ENCODE measurements around the gene FBXO11.

Gene FBXO11

DNA sequence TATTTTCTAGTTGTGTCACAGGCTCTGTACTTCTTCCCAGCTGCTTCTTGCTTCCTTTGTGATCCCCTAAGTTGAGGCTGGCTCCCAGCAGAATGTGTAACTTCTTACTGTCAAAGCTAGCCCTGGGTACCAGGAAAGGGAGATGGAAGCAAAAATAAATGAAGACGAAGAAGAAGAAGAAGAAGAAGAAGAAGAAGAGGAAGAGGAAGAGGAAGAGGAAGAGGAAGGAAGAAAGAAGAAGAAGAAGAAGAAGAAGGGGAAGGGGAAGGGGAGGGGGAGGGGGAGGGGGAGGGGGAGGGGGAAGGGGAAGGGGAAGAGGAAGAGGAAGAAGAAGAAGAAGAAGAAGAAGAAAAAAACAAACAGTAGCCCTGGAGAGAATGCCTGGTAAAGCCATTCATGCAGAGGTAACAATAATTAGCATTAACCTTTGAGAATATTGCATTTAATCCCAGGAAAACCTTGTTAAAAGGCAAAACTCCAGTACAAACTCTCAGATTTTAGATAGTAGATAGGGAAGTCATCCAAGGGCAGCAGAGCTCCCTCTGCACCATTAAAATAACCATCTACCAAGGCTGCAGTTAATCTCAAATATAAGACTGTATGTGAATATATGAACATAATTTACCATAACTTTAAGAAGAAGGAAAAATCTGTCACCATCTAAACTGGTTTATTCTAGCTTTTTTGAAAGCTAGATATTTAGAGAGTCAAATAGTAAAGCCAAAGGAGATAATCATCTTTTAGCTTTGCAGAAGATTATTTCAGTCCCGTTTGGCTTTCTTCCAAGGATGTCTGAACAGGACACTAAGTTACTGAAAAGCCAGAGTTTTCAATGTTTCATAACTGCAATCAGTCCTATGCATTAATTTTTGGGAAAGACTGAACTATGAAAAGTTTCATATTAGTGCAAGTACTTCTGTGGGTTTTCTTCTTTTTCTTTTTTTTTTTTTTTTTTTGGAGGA, 44.3 kb upstream of the FBXO11 start:
- TF ChIP-seq ZFP30 (CRISPR knock-in tag; IDR thresholded peaks at IDR 0.05) = no peak
- no peak for TF ChIP-seq ZNF565 (CRISPR knock-in tag; conservative IDR thresholded peaks at IDR 0.05; ENCODE audit: low read depth)
- TF ChIP-seq TCF4 (CRISPR knock-in tag; IDR thresholded peaks at IDR 0.05; ENCODE audit: borderline replicate concordance) = 0 out of 2 replicates have a peak, but pooled peaks have one; percentile 17
- TF ChIP-seq, protein P1, sequence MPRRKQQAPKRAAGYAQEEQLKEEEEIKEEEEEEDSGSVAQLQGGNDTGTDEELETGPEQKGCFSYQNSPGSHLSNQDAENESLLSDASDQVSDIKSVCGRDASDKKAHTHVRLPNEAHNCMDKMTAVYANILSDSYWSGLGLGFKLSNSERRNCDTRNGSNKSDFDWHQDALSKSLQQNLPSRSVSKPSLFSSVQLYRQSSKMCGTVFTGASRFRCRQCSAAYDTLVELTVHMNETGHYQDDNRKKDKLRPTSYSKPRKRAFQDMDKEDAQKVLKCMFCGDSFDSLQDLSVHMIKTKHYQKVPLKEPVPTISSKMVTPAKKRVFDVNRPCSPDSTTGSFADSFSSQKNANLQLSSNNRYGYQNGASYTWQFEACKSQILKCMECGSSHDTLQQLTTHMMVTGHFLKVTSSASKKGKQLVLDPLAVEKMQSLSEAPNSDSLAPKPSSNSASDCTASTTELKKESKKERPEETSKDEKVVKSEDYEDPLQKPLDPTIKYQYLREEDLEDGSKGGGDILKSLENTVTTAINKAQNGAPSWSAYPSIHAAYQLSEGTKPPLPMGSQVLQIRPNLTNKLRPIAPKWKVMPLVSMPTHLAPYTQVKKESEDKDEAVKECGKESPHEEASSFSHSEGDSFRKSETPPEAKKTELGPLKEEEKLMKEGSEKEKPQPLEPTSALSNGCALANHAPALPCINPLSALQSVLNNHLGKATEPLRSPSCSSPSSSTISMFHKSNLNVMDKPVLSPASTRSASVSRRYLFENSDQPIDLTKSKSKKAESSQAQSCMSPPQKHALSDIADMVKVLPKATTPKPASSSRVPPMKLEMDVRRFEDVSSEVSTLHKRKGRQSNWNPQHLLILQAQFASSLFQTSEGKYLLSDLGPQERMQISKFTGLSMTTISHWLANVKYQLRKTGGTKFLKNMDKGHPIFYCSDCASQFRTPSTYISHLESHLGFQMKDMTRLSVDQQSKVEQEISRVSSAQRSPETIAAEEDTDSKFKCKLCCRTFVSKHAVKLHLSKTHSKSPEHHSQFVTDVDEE (CRISPR knock-in tag; IDR thresholded peaks at IDR 0.05) = no peak; the same call in 1 of the 2 replicates
- TF ChIP-seq ISL1 (CRISPR knock-in tag; IDR thresholded peaks at IDR 0.05) = peak; percentile 42; the same call in 1 of the 2 replicates
- TF ChIP-seq ZNF70 (CRISPR knock-in tag; IDR thresholded peaks at IDR 0.05) = no peak
- TF ChIP-seq ZC3H10 (CRISPR knock-in tag; IDR thresholded peaks at IDR 0.05) = no peak
- TF ChIP-seq, protein P2, sequence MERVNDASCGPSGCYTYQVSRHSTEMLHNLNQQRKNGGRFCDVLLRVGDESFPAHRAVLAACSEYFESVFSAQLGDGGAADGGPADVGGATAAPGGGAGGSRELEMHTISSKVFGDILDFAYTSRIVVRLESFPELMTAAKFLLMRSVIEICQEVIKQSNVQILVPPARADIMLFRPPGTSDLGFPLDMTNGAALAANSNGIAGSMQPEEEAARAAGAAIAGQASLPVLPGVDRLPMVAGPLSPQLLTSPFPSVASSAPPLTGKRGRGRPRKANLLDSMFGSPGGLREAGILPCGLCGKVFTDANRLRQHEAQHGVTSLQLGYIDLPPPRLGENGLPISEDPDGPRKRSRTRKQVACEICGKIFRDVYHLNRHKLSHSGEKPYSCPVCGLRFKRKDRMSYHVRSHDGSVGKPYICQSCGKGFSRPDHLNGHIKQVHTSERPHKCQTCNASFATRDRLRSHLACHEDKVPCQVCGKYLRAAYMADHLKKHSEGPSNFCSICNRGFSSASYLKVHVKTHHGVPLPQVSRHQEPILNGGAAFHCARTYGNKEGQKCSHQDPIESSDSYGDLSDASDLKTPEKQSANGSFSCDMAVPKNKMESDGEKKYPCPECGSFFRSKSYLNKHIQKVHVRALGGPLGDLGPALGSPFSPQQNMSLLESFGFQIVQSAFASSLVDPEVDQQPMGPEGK (CRISPR knock-in tag; IDR thresholded peaks at IDR 0.05; ENCODE audit: borderline replicate concordance) = no peak
- TF ChIP-seq, protein P3, sequence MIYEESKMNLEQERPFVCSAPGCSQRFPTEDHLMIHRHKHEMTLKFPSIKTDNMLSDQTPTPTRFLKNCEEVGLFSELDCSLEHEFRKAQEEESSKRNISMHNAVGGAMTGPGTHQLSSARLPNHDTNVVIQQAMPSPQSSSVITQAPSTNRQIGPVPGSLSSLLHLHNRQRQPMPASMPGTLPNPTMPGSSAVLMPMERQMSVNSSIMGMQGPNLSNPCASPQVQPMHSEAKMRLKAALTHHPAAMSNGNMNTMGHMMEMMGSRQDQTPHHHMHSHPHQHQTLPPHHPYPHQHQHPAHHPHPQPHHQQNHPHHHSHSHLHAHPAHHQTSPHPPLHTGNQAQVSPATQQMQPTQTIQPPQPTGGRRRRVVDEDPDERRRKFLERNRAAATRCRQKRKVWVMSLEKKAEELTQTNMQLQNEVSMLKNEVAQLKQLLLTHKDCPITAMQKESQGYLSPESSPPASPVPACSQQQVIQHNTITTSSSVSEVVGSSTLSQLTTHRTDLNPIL (CRISPR knock-in tag; IDR thresholded peaks at IDR 0.05; ENCODE audit: low read depth) = no peak
- no peak; the same call in 2 of the 3 replicates for ATAC-seq

DNA sequence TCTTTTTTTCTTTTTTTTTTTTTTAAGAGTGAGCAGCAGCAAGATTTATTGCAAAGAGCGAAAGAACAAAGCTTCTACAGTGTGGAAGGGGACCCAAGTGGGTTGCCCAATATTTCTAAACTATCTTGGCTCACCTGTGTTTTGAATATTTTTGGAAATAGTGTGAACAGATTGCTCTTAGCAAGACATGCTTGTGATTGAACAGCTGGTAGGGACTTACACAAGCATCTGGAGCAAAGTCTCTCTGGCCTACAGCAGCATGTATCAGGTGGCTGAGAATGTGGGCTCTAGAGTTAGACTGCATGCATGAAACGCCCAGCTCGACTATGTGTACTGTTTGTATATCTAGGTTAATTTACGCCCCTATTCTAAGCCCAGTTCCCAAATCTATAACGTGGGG, 40.3 kb upstream of the FBXO11 start:
- no peak for ATAC-seq
- TF ChIP-seq, protein P4, sequence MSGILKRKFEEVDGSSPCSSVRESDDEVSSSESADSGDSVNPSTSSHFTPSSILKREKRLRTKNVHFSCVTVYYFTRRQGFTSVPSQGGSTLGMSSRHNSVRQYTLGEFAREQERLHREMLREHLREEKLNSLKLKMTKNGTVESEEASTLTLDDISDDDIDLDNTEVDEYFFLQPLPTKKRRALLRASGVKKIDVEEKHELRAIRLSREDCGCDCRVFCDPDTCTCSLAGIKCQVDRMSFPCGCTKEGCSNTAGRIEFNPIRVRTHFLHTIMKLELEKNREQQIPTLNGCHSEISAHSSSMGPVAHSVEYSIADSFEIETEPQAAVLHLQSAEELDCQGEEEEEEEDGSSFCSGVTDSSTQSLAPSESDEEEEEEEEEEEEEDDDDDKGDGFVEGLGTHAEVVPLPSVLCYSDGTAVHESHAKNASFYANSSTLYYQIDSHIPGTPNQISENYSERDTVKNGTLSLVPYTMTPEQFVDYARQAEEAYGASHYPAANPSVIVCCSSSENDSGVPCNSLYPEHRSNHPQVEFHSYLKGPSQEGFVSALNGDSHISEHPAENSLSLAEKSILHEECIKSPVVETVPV (CRISPR knock-in tag; IDR thresholded peaks at IDR 0.05) = no peak
- no peak for TF ChIP-seq ZNF565 (CRISPR knock-in tag; conservative IDR thresholded peaks at IDR 0.05; ENCODE audit: low read depth)
- no peak for TF ChIP-seq ARNTL (CRISPR knock-in tag; IDR thresholded peaks at IDR 0.05; ENCODE audit: borderline replicate concordance, low read depth)
- TF ChIP-seq CSDC2 (CRISPR knock-in tag; IDR thresholded peaks at IDR 0.05) = no peak

DNA sequence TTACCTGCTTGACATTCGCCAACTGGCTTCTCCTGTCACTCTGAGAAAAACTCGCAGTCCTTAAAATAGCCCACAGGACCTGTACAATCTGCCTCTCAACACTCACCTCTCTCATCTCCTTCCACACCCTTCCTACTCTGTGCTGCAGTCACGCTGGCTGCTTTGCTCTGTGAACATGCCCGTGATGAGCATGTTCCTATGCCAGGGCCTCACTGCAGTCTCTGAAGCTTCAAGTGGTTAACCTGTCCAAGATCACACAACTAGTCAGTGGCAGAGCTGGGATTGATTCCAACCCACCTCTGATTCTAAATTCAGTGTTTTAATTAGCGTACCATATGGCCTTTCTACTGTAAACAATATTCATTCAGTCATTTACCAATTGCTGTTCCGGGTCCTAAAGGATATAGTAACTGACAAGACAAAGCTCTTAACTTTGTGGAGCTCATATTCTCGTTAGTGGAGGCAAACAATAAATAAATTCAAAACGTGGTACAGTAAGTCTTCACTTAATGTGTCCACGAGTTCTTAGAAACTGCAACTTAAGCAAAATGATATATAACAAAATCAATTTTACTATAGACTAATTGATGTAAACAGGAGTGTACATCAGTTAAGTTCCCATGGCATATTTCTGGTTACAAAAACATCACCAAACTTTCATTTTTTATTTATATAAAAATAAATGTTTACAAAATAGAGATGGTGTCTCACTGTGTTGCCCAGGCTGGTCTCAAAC, 38.9 kb upstream of the FBXO11 start:
- TF ChIP-seq, protein P3 (CRISPR knock-in tag; IDR thresholded peaks at IDR 0.05; ENCODE audit: low read depth) = no peak
- TF ChIP-seq RARB (CRISPR knock-in tag; IDR thresholded peaks at IDR 0.05) (no peak), TCF4 (CRISPR knock-in tag; IDR thresholded peaks at IDR 0.05; ENCODE audit: borderline replicate concordance) (no peak), CSDC2 (CRISPR knock-in tag; IDR thresholded peaks at IDR 0.05) (no peak), ISL1 (CRISPR knock-in tag; IDR thresholded peaks at IDR 0.05) (no peak), ARNTL (CRISPR knock-in tag; IDR thresholded peaks at IDR 0.05; ENCODE audit: borderline replicate concordance, low read depth) (no peak), OSR1 (CRISPR knock-in tag; IDR thresholded peaks at IDR 0.05) (no peak)
- no peak for ATAC-seq

DNA sequence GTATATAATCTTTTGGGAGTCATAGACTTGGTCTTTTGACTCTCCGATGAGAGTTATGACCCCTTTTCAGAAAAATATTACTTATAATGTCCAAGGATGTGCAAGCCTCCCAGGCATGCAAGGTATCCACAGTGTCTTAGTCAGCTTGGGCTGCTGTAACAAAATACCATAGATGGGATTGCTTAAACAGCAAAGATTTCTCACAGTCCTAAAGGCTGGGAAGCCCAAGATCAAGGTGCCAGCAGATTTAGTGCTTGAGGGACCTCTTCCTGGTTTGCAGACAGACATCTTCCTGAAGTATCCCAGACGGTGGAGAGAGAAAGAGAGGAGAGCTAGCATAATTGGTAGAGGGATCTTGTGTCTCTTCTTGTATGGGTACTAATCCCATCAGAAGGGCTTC, 35.6 kb upstream of the FBXO11 start:
- no peak for ATAC-seq
- TF ChIP-seq RARB (CRISPR knock-in tag; IDR thresholded peaks at IDR 0.05) = no peak
- TF ChIP-seq ESRRG (CRISPR knock-in tag; IDR thresholded peaks at IDR 0.05) = no peak
- TF ChIP-seq, protein P5, sequence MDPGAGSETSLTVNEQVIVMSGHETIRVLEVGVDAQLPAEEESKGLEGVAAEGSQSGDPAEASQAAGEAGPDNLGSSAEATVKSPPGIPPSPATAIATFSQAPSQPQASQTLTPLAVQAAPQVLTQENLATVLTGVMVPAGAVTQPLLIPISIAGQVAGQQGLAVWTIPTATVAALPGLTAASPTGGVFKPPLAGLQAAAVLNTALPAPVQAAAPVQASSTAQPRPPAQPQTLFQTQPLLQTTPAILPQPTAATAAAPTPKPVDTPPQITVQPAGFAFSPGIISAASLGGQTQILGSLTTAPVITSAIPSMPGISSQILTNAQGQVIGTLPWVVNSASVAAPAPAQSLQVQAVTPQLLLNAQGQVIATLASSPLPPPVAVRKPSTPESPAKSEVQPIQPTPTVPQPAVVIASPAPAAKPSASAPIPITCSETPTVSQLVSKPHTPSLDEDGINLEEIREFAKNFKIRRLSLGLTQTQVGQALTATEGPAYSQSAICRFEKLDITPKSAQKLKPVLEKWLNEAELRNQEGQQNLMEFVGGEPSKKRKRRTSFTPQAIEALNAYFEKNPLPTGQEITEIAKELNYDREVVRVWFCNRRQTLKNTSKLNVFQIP (CRISPR knock-in tag; IDR thresholded peaks at IDR 0.05; ENCODE audit: borderline replicate concordance, low read depth) = no peak
- TF ChIP-seq ZFP30 (CRISPR knock-in tag; IDR thresholded peaks at IDR 0.05) = no peak
- TF ChIP-seq ZNF70 (CRISPR knock-in tag; IDR thresholded peaks at IDR 0.05) = no peak
- no peak for TF ChIP-seq ZFP3 (CRISPR knock-in tag; IDR thresholded peaks at IDR 0.05)
- TF ChIP-seq, protein P1 (CRISPR knock-in tag; IDR thresholded peaks at IDR 0.05) = no peak
- no peak for TF ChIP-seq SNAI2 (CRISPR knock-in tag; IDR thresholded peaks at IDR 0.05)
- TF ChIP-seq TCF4 (CRISPR knock-in tag; IDR thresholded peaks at IDR 0.05; ENCODE audit: borderline replicate concordance) = no peak

Measured in SK-N-SH treated with all-trans-retinoic acid at 6 μM for 48 hours (cell line).